Measurements from ENCODE around the gene KRT74.

Gene KRT74

GRCh38 chr12:52521175-52521567 lies 52.5 kb downstream of the KRT74 start:
- DNase-seq (ENCODE audit: low spot score): no peak

GRCh38 chr12:52519826-52520662 lies 53.6 kb downstream of the KRT74 start, which contains the start of gene KRT5:
TSS of gene KRT5 (minus strand) at chr12:52520394. CDS start at chr12:52520296, 98 bp downstream.
- DNase-seq (ENCODE audit: low spot score): no peak

GRCh38 chr12:52519387-52519703 lies 54.3 kb downstream of the KRT74 start:
- DNase-seq (ENCODE audit: low spot score): no peak

GRCh38 chr12:52518574-52519386 lies 54.9 kb downstream of the KRT74 start:
- no peak for DNase-seq (ENCODE audit: low spot score)

DNA sequence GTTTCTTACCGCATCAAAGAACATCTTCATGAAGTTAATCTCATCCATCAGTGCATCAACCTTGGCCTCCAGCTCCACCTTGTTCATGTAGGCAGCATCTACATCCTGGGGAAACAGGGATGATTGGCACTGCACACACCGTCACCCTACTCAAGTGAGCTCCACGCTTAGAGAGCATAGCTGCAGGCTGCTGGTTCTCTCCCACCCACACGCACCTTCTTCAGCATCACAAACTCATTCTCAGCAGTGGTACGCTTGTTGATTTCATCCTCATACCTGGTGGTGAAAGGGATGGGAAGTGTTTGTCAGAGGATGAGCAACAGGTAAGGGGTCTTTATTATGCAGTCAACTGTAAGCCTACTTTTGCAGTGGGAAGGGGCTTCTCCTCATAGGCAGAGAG lies 55.8 kb downstream of the KRT74 start:
- no peak for DNase-seq (ENCODE audit: low spot score)

GRCh38 chr12:52517005-52517835 lies 56.4 kb downstream of the KRT74 start:
- DNase-seq (ENCODE audit: low spot score): no peak

DNA sequence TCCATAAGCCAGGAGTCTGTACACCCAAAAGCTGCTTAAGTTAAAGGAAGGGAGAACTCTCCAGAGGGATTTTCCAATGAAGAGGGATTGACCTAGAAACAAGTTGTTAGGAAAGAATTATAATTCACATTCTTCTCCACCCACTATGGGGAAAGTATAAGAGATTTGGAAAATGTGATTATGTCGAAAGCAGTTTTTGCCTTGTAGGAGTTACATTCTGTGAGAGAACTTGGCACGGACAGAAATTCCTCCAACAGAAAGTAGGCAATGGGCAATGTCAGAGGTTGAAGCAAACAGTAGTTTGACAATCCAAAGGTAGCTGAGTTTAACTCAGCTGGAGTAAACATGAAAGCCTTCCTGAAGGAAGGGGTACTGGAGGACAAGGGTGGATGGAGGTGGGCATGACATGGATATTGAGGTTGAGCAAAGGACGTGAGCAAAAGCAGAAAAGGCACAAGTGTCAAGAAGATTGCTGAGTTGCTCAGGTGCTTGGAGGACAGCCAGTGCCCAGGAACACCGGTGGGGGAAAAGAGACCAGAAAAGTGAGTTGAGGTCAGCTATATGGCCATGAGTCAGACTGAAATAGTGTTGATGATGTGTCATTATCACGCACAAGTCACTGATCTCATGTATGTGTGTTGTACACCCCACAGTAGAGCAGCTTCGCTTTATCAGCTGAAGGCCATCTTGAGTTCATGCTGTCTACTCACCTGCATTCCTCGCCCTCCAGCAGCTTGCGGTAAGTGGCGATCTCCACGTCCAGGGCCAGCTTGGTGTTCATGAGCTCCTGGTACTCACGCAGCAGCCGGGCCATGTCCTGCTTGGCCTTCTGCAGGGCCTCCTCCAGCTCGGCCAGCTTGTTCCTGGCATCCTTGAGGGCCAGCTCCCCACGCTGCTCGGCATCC lies 57.5 kb downstream of the KRT74 start:
- no peak for DNase-seq (ENCODE audit: low spot score)
